ENCODE data around the gene PTPRB.

Gene PTPRB

DNA sequence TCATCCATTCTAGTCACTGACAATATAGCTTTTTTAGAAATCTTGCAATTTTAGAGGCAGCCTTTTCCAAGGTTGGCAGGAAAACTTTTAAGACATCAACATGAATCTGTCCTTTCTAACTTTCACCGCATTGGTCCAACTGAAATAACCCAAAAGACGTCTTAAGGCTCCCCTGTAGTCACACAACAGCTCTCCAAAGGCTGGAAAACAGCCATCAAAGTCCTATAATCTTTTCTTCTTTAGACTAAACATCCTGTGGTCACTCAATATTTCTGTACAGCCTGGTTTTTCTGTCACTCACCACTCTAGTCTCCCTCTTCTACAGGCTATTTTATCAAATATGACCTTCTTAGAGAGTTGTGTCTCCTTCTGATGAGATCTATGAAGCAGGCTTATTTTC is 4.5 kb upstream of the PTPRB start:
- no peak for DNase-seq

DNA sequence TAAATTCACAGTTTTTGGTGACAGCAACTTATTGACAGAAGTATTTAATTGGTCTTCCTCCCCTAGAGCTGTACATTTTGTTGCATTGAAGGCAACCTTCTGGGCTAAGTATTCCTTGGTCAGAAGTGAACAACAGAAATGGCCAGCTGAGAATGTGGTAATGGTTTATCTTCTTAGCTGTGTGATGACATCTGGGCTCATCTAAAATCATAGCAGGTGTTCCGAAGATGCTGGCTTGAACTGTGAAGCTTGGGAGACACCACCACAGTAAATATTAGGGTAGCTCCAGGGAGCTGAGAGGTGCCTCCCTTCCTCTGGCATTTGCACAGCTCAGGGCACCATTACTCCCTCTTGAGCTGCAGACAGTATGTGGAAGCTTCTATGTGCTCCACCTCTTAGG is 3.7 kb upstream of the PTPRB start:
- no peak for DNase-seq

DNA sequence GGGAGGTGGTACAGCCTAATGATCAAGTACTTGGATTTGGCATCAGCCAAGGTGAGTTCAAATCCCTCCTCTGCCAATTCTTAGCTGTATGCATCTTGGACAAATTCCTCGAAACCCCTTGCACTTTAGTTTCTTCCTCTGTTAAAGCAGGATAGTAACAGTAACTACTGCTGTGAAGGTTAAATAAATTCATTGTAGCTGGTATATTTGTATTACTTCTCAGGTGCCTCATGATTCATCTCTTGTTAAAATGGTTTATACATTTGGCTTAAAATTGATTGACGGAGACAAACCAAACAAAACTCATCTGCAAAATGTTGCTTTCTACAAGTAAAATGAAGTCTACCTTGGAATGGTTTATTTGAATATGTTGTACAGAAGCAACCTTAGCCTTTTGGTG is 2.3 kb upstream of the PTPRB start:
- no peak for DNase-seq

DNA sequence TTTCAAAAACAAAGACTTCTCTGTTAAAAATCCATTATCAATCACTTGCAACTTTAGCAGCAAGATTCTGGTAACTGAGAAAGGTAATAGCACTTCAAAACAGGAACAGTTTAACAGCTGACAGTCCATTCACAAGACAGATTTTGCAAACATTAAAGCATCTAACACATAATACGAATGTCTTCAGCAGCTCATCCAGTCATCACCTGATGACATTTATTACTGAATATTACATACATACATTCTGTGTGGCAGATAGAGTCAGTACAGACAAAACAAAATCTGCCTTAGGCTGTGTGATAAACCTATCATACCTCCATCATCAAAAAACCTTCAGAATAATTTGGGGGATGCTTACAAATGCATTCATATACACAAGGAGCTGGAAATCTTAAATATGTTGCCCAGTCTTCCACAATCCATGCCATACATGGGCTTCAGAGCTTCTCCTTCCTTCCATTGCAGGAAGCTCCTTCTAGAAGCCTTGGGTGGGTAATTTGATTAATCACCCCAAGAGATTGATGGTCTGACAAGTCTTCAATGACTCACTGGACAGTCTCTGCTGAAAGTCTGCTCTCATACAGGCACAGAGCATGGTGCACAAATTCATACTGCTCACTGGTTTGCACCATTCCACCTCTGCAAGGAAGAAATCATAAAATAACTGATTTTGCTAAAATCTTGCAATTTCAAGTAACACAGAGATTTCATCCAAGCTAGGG is 1.6 kb upstream of the PTPRB start:
- no peak for DNase-seq

DNA sequence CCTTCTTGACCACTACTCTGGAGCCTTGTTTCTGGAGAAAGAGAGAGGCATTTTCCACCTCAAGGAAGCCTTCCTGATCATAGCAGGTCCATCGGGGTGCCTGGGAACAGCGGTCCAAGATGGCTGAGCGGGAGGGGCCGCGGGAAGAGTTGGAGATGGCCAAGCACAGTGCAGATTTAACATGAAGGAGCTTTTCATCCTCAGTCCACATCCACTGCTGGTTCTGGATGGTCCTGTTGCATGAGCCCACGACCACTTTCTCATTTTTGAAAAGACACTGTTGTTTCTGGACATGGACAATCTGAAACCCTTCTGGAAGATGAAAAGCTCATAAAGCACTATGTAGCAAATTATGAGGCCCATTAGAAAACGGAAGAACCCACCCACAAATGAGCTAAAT is 1.5 kb downstream of the PTPRB start:
- no peak for DNase-seq

DNA sequence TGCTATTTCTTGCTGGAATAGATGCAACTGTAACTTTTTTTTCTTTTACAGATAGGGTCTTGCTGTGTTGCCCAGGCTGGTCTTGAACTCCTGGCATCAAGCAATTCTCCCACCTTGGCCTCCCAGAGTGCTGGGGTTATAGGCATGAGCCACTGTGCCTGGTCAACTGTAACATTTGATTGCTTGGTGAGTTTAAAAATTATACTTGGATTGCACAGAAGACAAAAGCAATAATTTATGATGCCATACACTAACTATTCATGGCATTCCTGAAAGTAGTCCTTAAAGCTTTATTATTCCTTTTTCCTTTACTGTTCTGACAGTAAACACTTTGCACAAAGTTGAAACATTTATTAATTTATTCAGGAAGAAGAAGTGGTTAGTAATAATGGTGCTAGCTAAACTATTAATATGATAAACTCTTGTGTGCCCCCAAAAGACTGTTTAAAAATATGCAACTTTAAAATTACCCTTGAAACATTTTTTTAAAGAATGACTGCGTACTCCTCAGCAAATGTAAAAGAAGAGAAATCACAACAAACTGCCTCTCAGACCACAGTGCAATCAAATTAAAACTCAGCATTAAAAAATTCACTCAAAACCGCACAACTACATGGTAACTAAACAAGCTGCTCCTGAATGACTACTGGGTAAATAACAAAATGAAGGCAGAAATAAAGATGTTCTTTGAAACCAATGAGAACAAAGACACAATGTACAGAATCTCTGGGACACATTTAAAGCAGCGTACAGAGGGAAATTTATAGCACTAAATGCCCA is 8.3 kb downstream of the PTPRB start:
- DNase-seq = no peak

DNA sequence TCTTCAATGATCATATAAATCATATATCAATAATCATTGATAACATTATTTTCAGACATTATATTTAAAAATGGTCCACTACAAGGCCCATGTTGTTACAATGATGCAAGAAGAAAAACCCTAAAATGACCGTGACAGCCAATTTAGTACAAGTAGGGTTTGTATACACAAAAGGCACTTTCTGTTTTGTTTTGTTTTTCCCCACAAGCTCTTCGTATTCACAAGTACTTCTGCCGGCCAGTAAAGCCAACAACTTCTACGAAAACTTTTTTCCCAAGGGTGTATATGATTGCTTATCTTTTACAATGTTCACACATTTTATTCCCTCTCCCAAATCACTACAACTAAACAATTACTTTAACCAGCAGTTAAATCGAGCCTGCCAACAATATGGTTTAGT is 9.6 kb downstream of the PTPRB start:
- no peak for DNase-seq

DNA sequence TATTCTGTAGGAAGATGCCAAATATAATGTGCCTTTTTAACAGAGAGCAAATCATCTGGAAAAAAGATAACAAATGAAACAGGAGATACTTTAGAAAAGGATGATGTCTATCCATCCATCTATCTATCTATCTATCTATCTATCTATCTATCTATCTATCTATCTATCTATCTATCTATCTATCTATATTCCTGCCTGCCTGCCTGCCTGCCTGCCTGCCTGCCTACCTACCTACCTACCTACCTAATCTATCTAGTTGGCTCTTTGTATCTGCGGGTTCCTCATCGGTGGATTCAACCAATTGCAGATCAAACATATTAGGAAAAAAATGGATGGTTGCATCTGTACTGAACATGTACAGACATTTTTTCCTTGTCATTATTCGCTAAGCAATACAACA is 11.0 kb downstream of the PTPRB start:
- DNase-seq = no peak

DNA sequence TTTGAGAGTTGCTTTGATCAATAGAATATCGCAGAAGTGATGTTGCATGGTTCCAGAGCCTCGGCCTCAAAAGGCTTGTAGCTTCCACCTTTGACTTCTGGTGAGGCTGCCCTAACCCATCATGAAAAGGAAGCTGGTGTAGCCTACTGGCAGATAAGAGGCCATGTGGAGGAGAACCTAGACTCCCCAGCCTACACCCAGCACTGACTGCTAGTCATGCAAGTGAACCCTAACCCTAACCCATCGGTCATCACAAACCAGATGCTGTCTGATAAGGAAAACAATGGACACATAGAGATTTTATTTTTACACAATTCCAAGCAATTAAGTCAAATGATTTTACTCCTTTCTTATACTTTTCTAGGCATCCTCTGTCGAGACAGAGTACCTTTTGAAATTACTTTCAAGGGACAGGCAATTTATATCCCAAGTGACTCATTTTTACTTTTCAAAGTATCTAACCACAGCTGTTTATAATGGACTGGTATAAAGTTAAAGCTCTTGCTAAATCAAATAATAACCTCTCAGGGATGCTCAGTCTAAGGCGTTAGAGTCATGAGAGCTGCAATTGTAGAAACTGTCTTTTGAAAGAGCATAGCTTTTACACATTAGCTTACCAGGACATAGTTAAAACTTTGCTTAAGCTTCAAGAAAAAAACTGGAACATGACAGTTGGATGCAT is 17.6 kb downstream of the PTPRB start:
- no peak for DNase-seq

DNA sequence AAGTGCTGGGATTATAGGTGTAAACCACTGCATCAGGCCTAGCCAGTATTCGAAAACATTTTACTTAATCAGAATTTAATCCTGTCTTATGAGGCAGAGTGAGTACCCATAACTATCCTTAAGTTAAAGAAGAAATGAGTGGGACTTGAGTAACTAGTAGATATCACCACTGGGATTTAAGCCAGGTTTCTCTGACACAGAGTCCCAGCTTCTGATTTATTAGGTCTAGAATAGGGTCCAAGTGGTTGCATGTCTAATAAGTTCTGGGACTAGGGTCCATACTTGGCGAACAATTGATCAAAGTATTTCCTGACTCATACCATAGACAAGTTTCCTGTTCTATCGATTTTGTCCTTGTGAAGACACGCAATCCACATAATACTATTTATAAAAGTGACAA is 18.9 kb downstream of the PTPRB start:
- no peak for DNase-seq

DNA sequence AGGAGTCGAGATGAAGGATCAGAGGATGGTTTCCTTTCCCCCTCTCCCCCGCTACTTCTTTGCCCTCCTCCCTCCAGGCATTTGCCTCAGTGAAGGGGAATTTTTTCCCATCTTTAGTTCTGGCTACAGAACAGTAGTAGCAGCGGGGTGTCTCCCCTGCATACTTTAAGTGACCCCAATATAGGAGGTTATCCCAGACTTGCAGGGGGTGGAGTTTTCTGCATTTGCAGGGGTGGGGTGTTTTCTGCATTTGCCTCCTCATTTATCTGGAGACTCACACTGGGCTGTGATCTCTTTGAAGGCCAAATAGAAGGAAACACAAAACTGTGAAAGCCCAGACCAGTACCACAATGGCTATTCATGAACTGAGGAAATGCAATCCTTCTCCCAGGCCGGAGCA is 19.8 kb downstream of the PTPRB start:
- DNase-seq = no peak

DNA sequence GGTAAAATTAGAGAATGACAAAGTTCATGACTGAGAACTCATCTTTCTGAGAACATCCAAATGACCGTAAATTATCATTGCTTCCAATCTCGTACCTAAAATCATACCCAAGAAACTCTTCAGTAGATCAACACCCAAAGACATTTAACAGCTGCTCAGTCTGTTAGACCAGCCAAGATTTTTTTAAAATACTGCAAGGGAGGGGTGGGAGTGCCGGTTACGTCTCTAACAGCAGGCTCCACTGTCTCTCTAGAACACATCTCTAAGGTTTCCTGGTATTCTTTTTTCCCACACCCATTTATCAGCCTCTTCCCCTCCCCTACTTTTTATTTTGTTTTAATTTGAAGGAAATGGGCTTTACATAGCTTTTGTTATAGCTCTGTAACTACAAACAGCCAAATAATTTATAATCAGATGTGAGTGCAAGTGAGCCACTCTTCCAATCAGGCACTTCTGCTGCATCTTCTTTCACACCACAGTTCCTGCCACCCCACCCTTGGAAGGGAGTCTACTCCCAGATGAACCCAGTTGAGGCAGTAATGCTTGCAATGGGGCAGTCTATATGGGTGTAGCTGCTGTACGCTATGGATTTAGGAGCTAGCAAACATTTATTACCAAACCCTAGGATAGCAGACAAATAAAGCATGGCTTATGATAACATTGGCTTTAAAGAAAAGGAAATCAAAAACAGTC is 21.9 kb downstream of the PTPRB start:
- DNase-seq = no peak

DNA sequence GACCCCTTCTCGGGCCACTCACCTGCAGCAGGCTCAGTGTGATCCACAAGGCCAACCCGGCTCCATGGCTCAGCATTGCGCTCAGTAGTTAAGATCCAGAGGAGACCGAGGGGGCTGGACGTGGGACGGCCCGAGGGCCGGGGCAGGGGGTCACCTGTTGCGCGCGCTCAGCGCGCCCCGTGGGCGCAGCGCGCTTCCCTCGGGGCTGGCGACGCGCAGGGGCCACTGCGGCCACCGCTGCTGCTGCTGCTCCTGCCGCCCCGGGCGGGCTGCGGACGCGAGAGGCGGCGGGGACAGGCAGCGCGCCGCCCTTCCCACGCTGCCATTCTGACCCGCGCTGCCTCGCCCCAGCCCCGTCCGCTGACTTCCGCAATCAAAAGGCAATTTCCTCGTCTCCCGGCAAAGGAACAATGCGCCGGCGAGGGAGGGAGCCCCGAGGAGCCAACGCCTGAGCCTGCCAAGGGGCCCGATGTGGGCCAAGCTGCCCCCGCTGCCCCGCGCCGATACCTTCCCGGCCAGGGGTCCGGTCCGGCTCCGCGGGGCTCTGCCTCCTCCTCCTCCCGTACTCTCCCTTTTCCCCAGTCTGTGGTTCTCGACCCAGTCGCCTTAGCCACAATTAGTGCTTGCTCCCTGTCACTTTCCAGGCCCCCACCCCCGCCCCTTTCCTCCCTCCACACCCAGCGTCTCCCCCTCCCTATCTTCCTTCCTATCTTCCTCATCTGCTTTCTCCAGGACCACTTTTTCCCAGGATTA is 27.3 kb downstream of the PTPRB start:
- no peak for DNase-seq

DNA sequence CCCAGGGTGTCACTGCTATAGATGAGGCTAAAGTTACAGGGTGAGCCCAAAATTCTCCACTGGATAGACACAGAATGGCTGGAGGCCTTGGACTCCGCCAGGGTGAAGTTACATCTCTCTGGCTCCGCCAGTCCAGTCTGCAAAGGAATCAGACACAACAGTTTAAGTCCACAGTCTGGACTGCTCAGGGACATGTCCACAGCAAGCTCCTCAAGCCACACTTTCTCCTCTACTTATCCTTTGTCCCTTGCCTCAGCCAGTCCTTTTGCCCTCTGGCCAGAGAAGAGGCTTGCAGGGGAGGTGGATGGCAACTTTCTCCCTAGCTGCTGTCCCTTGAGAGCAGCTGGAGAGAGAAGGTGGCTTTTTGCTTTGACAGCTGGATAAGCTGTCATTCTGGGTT is 28.0 kb downstream of the PTPRB start:
- DNase-seq = no peak

DNA sequence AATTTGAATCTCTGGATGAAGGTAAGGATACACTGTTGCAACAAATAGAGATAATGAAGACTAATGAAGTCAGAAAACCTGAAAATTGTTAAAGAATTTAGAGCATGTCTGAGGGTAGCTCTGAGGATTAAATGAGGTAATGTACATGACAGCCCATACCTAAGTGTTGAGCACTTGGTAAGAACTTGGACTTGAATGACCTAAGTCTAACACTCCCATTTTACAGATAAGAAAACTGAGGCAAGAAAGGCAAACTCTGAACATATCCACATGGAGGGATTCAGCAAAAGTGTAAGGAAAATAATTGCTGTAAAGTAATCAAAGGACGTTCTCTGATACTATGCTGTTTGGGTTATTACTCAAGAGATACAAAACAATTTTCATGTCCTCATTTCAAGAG is 29.0 kb downstream of the PTPRB start:
- no peak for DNase-seq

DNA sequence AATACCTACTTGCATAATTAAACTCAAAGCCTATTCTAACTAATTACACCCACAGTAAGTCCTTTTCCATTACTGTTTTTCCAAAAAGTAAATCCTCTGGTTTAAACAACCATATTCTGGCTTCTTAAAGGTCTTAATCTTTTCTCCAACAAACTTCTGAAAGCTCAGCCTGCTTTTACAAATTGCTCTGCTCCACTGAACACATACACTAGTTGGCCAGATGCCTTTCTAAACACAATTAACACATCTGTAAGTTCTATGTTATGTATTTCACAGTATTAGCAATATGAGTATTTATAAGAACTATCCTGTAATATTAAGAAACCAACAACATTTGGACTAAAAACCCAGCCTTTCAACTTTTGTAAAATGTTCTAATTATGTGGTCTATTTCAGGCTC is 30.1 kb downstream of the PTPRB start:
- DNase-seq = no peak

DNA sequence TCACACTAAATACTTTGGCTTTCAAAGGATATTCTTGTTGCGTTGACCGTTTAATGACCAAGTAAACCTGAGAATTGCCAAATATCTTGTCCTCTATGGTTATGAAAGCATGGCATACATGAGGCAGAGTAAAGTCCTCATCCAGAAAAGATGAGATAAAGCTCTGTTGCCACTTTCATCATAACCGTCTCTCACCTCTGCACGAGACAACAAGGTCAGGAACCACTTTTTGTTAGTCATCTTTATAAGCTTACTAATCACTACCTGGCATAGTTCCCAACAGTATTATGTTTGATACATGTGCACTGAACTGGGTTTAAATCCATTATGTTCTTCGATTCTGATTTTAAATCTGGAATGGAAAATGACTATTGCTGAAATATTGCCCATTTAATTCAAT is 31.3 kb downstream of the PTPRB start:
- no peak for DNase-seq

DNA sequence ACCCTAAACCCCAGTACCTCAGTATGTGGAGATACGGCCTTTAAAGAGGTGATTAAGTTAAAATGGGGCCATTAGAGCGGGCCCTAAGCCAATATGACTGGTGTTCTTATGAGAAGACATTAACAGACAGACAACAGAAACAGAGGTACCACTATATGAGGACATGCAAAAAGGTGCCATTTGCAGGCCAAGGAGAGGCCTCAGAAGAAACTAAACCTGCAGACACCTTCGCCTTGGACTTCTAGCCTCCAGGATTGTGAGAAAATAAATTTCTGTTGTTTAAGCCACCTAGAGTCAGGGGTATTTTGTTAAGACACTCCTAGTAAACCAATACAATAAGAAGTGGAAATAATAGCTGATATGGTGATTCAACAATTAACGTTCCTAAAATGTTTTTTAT is 32.6 kb downstream of the PTPRB start:
- DNase-seq = no peak

DNA sequence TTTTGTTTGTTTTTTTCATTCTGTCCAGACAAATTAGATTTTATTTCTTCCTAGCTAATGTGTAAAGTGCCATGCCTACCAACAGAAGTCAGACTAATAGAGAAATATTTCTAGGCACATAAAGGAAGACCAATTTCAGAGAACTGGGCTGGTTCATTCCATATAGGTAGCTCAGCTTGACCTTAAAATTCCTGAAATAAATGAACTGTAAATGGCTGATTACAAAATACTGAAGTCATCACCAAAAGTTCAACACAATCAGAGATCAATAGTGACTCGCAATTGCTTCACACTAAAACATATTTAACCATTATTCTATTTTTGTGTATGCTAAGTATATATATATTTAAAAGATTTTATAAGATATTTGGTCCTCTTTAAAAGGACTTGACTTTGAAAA is 34.2 kb downstream of the PTPRB start:
- DNase-seq = no peak

DNA sequence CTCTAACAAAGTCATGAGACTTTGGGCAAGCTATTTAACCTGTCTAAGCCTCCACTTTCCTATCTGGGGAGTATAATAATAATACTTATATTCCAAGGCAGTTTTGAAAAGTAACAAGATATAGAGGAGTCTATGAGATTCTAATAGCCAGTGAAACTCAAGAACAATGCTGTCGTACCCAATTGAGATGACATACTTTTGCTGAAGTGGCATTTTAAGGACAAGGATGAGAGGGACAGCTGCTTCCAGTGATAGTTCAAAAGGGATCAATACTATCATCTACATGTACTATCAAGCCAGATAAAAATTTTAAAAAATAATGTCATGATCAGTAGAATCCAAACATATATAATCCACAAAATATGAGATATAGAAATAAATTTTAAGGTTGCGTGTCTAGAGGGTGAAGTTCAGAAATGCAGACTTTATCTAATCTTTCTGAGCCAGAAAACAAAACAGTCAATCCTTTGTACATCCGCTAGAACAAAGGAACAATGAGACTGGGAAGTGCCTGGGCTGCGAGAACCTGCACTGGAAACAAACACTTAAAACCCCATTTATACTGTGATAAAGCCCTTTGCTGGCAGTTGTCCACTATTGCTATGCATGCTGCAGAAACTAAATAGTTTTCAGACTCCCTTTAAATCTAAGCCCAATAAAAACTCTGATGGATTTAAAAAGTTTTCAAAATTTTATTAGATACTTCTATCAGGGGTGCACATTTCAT is 38.6 kb downstream of the PTPRB start:
- DNase-seq = peak; percentile 70

DNA sequence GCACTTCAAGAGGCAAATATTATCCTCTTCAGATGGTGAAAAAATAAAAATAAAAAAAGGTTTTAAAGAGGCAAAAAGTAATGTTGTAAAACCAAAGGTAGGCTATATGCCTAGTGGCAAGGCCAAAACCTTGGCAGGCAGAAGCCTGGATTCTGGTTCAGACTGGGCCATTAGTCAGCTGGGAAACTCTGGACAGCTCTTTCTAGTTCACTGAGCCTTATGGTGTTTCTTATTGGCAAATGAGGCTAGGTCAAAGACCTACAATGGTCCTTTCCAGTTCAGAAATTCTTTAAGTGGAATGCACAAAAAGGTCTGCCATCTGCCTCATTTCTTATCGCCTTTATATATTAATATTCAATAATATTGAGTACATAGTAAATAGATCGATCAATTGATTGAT is 44.6 kb downstream of the PTPRB start:
- DNase-seq = no peak

DNA sequence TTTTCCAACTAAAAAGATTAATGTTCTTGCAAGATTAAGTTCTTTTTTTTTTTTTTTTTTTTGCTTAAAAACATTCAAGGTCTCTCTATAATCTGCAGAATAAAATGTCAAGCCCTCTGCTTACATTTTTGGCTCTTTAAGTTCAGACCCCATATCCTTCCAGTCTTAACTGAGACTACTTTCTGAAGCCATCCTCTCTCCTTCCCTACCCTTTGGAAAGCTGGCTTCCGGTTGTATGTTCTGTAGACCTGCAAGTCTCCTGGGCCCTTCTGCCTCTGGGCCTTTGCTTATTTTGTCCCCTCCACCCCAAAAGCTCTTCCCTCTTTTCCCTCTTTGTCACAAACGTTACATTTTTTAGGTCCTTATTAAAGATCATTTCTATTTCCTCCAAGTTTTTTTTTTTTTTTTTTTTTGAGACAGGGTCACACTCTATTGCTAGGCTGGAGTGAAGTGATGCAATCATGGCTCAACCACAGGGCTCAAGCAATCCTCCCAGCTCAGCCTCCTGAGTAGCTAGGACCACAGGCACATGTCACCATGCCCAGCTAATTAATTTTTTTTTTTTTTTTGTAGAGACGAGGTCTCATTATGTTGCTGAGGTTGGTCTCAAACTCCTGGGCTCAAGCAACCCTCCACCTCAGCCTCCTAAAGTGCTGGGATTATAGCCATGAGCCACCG is 46.5 kb downstream of the PTPRB start:
- no peak for DNase-seq

Measured in NCI-H1092 treated with DMSO at 0.1 percent for 48 hours (cell line).